HG03442 (cell line): ENCODE results near the gene VPS33A.
"Not testable (repeated sequence)": the region's sequence is repeated elsewhere in the genome, so short reads cannot be mapped to it uniquely, and the experiment has no call there.

Experiments used
- ATAC-seq: cut with Tn5 transposase; IDR thresholded peaks from one replicate; pipeline ENCODE4 v1.9.1; 2021; ENCODE audit warnings: mild to moderate bottlenecking, moderate library complexity; ENCODE audit not compliant: unreplicated experiment

VPS33A gene

GRCh38 chr12:122266230-122266901, at the start of gene VPS33A:
Gene VPS33A, minus strand, starts transcription at chr12:122266494. Its CDS starts 86 bp downstream, at chr12:122266408.
- peak; percentile 83 for ATAC-seq

- ATAC-seq = no peak
Measured at GRCh38 chr12:122312926-122313325, 46.6 kb upstream of the VPS33A start.

- ATAC-seq = no peak
Measured at GRCh38 chr12:122311696-122312095, 45.4 kb upstream of the VPS33A start.

GRCh38 chr12:122310626-122311333, 44.5 kb upstream of the VPS33A start:
- ATAC-seq = no peak

- no peak for ATAC-seq
Measured at GRCh38 chr12:122309564-122310121, 43.3 kb upstream of the VPS33A start.

- no peak for ATAC-seq
Measured at GRCh38 chr12:122308811-122309210, 42.5 kb upstream of the VPS33A start.

GRCh38 chr12:122306407-122306806, 40.1 kb upstream of the VPS33A start:
- ATAC-seq = no peak

- no peak for ATAC-seq
Measured at GRCh38 chr12:122304924-122305323, 38.6 kb upstream of the VPS33A start.

- no peak for ATAC-seq
Measured at GRCh38 chr12:122303068-122303467, 36.8 kb upstream of the VPS33A start.

GRCh38 chr12:122298071-122298748, 31.9 kb upstream of the VPS33A start:
- no peak for ATAC-seq

GRCh38 chr12:122297494-122297893, 31.2 kb upstream of the VPS33A start:
- ATAC-seq = no peak

- ATAC-seq = no peak
Measured at GRCh38 chr12:122295877-122296276, 29.6 kb upstream of the VPS33A start.

GRCh38 chr12:122293081-122293480, 26.8 kb upstream of the VPS33A start:
- ATAC-seq = peak; percentile 58

- ATAC-seq = no peak
Measured at GRCh38 chr12:122291431-122291830, 25.1 kb upstream of the VPS33A start.

- no peak for ATAC-seq
Measured at GRCh38 chr12:122283680-122284079, 17.4 kb upstream of the VPS33A start.

- no peak for ATAC-seq
Measured at GRCh38 chr12:122282061-122282460, 15.8 kb upstream of the VPS33A start.

- ATAC-seq = no peak
Measured at GRCh38 chr12:122276242-122276641, 9.9 kb upstream of the VPS33A start.

GRCh38 chr12:122275459-122275858, 9.2 kb upstream of the VPS33A start:
- ATAC-seq = no peak

- ATAC-seq = peak; percentile 34
Measured at GRCh38 chr12:122265886-122266229, 436 bp downstream of the VPS33A start.

GRCh38 chr12:122265476-122265875, 818 bp downstream of the VPS33A start:
- no peak for ATAC-seq

- not testable (repeated sequence) for ATAC-seq
Measured at GRCh38 chr12:122260735-122261134, 5.6 kb downstream of the VPS33A start.

GRCh38 chr12:122258939-122259338, 7.4 kb downstream of the VPS33A start:
- not testable (repeated sequence) for ATAC-seq
